GM19043 (cell line): ENCODE results near the gene PRKACA.

Experiments used
- ATAC-seq: cut with Tn5 transposase; IDR thresholded peaks from one replicate; pipeline ENCODE4 v1.9.1; 2021; ENCODE audit warnings: low read depth; ENCODE audit not compliant: unreplicated experiment

The PRKACA gene

DNA sequence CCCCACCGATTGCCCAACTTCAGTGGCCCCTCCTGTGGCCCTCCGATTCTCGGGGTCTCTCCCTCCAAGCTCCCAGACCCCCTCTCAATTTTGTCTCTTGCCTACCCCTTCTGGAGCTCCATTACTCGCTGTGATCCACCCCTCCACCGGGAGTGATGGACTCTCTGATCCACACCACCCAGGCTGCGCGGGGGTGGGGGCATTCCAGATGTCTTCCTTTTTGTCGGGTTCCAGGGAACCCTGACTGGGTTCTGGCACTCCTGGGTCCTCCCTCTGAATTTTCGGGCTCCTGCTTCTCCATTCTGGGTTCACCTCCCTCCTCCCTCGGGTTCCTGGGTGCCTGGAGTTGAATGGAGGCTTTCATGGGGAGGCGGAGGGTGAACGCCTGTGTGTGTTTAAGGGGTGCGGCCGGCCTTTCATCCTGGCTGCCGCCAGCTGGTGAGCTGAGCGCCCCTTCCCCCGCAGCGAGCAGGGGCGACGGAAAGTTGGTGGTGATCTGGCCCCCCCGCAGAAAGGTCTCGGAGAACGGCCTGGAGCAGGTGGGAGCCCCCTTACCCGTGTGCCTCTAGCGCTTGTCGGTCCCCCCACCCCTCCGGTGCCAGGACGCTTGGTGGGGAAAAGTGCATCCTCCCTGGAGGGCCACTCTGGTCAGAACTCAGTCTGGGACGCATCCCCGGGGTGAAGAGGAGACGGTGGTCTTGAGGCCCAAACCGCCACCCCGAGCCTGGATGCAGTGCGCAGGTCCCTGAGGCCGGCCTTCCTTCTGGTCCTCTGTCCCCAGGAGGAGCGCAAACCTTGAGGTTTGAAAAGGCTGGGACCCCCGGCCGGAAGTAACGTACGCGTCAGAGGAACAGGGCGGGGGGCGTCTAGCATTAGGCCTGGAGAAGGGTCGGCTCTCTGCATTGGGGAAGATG is 43.4 kb downstream of the PRKACA start:
- ATAC-seq = no peak

DNA sequence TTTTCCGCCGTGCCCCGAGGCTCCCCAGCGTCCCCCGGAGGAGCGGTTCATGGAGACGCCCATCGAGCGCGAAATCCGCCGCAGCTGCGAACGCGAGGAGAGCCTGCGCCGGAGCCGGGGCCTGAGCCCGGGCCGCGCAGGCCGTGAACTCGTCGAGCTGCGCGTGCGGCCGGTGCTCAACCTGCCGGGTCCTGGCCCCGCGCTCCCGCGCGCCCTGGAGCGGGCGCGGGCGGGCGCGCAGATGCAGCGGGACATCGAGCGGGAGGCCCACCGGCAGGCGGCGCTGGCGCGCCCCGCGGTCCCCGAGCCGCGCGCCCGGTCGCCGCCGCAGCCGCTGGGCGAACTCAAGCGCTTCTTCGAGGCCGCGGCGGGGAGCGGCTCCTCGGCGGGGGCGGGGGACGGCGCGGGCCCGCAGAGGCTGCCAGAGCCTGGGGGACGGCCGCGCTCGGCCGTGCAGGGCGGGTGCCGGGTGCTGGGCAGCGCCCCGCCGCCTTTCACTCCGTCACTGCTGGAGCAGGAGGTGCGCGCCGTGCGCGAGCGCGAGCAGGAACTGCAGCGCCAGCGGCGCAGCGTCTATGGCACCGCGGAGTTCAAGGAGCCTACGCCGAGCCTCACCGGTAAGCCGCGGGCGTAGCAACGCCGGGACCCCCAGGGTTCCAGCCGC is 44.2 kb downstream of the PRKACA start:
- no peak for ATAC-seq

DNA sequence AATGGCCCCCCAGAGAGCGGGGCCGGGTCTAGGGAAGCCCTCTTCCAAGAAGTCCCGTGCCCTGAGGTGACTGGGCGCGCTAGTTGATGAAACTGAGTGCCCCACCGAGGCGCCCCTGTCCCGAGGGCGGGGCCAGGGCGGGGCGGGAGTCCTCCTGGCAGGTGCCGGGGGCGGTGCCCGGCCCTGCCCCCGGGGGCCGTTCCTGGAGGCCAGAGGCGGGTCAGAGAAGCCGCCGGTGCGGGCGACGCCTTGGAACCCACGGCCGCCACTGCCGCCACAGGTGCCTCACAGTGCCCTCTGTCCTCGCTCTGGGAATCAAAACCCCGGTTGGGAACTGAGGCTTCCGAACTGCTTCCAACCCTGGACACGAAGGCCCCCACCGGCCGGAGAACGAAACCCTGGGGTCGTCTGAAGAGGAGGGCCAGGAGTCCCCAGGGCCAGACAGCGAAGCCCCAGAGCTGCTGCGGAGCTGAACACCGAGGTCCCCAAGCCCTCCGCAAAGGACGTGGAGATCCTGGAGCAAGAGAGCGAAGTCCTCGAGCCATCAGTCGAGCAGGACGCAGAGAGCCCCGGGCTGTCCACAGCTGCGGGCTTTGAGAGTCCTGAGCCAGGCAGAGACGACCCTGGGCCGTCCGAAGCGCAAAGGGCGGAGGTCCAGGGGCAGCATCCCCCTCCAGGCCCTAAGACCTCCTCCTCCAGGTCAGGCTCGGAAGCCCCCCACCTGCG is 44.9 kb downstream of the PRKACA start, which contains the start of gene MISP3:
TSS of gene MISP3 (plus strand) at position 252 of the 726 bp plus-strand sequence. CDS start 524 bp downstream, outside the sequence.
- ATAC-seq = no peak

DNA sequence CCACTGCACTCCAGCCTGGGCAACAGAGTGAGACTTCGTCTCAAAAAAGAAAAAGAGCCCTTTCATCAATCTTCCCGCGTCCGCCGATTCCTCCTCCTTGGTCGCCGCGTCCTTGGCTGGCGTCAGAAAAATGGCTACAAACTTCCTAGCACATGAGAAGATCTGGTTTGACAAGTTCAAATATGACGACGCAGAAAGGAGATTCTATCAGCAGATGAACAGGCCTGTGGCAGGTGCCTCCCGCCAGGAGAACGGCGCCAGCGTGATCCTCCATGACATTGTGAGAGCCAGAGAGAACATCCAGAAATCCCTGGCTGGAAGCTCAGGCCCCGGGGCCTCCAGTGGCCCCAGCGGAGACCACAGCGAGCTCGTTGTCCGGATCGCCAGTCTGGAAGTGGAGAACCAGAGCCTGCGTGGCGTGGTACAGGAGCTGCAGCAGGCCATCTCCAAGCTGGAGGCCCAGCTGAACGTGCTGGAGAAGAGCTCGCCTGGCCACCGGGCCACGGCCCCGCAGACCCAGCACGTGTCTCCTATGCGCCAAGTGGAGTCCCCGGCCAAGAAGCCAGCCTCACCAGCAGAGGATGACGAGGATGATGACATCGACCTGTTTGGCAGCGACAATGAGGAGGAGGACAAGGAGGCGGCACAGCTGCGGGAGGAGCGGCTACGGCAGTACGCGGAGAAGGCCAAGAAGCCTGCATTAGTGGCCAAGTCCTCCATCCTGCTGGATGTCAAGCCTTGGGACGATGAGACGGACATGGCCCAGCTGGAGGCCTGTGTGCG is 47.1 kb downstream of the PRKACA start:
- ATAC-seq = no peak

DNA sequence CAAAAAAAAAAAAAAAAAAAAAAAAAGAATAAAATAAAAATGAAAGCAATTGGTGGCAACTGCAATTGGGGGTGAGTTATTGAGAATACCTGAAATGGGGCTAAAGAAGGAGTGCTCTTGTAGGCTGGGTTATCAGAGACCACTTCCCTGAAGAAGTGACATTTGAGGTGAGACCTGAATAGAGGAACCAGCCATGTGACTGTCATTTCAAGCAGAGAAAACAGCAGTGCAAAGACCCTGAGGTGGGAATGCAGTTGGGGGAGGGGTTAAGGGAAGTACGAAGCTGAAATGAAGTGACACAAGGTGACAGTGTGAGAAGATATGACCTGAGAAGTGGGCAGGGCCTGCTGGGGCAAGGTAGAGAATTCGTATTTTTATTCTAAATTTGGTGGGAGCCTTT is 51.4 kb downstream of the PRKACA start:
- no peak for ATAC-seq

DNA sequence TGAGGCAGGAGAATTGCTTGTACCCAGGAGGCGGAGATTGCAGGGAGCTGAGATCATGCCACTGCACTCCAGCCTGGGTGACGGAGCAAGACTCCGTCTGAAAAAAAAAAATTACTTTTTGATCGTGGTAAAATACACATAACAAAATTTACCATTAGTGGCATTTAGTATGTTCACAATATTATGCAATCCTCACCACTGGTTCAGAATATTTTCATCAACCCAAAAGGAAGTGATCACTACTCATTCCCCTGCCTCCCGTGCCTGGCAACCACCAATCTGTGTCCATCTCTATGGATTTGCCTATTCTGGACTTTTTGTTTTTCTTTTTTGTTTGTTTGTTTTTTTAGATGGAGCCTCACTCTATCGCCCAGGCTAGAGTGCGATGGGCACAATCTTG is 54.5 kb downstream of the PRKACA start:
- no peak for ATAC-seq

DNA sequence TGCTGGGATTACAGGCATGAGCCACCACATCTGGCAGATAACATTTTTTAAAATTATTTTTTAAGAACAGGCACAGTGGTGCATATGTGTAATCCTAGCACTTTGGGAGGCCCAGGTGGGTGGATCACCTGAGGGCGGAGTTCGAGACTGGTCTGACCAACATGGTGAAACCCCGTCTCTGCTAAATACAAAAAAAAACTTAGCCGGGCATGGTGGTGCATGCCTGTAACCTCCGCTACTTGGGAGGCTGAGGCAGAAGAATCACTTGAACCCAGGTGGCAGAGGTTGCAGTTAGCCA is 55.1 kb downstream of the PRKACA start:
- ATAC-seq = no peak

DNA sequence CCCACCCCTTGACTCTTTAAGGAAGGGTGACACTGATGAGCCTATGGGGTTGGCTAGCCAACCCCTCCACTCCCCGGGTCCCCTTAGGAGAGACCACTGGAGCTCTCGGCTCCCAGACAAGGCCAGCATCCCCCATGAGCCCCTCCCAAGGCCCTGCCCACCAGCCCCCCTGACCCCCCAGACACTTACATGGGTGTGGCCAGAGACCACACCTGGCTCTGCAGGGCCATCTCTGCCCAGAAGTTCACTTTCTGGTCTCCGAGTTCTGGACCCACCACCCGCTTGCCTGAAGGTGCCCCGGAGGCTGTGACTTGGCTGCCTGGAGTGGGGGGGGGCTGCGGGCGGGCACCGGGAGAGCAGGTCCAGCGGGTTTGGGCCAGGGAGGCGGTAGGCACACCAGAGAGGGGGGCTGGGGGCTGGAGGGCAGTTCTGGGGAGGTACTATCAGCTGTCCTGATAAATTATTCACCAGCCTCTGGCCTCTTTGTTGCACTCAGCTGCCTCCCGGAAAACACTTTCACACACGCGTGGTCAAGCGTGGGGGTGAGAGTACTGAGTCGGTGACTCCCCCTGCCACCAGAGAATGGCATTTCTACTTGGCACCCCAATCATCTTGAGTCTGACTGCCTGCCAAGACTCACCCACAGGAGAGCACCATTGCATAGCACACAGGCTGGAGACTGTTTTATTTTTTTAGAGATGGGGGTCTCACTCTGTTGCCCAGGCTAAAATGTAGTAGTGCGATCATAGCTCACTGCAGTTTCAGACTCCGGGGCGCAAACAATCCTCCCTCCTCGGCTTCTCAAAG is 55.6 kb downstream of the PRKACA start, which contains the start of gene PALM3:
TSS of gene PALM3 (minus strand) at position 326 of the 807 bp plus-strand sequence. CDS start at position 230, 96 bp downstream.
- ATAC-seq = no peak

DNA sequence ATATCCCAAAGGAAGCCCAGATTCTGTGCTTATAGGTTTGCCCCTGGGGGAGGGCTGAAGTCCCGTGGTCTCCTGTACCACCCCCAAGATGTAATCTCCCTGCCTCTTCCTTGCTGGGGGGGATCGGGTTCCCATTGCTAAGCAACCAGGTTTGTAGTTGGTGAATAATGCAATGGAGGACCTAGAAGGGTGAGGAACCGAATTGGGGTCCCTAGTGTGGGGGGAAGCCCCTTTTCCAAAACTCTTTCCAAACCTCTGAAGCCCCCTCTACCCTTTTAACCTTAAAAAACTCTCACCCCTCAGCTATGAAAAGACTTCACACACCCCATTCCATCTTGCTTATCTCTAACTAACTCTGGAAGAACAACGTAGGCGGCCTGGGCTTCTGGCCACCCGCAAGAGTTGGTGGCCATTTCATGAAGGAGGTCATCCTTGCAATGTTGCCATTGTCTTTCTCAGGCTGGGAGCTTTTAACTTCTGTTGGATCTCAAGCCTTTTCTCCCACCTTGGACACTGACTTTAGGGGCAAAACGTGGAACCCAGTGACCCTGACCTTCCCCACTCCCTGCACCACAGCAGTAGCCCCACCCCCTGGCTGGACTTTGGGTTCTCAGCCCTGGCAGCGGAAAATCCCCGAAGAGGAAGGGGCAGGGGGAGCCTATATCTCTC is 56.3 kb downstream of the PRKACA start:
- ATAC-seq = no peak

DNA sequence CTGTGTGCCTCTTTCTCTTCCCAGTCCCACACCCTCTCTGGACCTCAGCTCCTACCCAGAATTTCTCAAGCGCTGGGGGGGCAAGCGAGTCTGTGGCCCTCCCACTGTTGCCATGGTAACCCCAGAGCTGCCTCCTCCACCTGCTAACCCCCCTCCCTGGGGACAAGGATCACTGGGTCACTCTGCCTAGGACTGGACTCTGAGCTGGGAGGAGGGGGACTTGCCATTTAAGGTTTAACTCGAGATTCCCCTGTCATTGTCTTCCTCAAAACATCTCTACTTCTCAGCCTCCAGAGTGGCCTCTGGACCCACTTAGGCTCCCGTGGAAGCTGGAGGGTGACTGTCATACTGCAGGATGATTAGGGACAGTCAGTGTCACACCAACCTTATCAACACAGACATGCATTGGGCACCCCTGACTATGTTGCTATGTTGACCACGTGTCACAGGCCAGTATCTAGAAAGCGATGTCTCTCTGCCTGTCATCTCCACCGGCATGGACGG is 57.9 kb downstream of the PRKACA start:
- no peak for ATAC-seq

DNA sequence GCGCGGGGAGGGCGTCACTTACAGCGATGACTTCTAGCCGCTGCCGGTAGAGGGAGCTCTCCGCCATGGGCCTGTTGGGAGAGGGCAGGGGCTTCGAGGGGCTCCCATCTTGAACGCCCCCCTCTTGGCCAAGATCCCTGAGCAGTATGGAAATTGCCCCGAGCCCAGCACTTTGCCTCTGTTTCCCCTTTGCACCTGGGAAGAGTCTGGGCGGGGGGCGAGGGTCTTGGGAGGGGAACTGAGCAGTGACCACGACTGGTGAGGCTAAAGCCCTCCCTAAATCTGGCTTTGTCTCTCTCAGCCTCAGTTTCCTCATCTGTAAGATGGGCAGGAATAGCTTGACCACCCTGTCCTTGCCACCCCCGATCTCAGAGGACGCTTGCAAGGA is 58.5 kb downstream of the PRKACA start:
- no peak for ATAC-seq

DNA sequence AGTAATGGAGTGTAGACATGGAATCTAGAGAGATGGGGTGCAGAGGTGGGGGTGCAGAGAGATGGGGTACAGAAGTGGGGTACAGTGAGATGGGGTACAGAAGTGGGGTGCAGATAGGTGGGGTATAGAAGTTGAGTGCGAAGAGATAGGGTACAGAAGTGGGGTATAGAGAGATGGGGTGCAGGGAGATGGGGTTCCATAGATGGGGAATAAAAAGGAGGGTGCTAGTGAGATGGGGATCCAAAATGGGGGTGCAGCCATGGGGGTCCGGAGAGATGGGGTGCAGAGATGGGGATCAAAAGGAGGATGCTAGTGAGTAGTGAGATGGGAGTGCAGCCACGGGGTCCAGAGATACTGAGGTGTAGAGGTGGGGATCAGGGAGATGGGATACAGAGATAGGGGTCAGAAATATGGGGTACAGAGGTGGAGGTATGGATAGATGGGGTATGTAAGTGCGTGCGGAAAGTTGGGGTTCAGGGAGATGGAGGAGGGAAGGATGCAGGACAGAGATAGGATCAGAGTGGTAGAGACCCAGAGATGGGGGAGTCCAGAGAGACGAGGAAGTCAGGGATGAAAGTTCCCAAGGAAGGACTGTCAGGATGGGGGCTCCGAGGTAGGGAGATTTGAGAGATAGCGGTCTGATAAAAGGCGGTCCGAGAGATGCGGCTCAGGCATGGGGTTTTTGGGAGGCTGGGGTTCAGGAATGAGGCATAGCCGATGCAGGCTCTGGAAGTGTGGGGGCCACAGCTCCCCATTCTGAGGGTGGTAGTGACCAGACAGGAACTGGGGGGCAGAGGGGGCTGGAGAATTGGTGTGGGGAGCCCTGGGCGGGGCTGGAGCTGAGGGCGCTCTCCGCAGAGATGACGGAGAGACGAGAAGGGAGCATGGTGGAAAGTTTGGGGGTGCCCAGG is 59.1 kb downstream of the PRKACA start:
- ATAC-seq = no peak

DNA sequence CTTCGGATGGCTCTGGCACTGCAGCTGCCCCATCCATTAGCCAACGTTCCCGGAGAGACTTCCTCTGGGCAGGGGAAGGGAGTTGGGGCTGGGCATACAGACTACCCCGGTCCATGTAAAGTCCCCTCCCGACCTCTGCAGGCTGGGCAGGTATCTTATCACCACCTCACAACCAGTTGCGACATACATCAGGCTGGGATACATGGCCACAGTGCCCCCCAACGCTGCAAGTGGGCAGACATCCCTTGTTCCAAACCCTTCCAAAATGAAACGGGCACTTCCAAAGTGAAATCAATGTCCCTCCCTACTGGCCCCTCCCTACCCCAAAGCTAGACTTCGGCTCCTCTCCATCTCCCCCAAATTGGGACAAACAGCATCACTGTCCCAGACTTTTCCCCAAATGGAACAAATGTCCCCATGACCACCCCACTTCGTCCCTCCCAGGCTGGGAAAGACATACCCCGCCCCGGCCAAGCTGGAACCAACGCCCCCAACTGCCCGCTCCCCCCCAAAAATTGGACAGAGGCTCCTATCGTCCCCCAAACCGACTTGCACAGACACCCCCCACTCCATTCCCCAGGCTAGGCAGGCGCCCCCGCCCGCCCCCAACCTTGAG is 60.7 kb downstream of the PRKACA start:
- no peak for ATAC-seq

DNA sequence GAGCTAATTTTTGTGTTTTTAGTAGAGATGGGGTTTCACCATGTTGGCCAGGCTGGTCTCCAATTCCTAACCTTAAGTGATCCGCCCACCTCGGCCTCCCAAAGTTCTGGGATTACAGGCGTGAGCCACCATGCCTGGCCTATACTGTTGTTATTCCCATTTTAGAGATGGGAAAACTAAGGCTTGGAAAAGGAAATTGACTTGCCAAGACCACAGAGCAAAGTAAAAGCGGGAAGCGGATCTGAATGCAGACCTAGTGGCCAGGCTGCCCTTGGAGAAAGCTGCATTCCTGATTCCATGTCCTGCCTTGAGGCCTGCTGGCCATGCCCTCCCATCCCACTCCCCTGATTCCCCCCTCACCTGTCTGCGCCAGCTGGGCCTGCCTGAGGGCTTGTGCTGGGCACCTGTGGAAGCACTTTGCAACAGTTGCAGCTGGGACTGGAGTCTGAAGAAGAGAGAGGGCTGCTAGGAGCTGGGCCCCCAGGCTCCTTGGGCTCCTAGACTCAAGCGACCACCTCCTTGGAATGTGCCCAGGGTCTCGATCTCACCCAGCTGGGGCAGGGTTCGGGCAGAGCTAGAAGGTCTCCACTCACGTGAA is 61.4 kb downstream of the PRKACA start:
- no peak for ATAC-seq

DNA sequence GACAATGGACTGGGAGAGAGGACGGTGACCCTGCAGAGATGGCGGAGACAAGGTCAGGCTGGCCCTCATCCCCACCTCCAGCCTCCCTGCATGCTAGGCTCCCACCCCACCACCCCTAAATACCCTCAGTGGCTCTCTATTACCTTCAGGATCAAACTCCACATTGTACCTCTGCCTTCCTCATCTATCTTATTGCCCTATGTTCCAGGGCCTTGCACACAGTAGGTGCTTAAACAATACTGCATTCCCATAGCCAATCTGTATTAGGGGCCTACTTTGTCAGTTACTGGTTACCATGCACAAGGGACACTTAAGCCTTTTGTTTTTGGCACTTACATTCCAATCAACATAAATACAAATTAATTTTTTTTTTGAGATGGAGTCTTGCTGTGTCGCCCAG is 62.2 kb downstream of the PRKACA start:
- no peak for ATAC-seq

DNA sequence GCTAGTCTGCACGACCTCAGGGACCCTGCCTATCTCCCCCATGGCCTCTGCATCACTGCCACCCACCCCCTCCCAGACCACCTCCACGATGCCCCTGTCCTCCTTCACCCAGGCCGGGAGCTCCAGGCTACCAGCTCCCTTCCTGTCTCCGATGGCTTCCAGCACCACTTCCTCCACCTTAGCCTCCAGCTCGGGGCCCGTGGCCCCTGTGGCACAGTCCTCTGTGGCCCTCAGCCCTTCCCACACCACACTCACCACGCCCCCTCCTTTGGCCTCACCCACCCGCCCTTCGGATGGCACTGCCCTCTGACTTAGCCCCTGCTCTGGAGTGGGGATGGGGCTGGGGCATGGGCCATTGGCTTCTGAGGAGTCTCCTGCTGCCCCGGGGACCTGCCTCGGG is 62.8 kb downstream of the PRKACA start:
- no peak for ATAC-seq

DNA sequence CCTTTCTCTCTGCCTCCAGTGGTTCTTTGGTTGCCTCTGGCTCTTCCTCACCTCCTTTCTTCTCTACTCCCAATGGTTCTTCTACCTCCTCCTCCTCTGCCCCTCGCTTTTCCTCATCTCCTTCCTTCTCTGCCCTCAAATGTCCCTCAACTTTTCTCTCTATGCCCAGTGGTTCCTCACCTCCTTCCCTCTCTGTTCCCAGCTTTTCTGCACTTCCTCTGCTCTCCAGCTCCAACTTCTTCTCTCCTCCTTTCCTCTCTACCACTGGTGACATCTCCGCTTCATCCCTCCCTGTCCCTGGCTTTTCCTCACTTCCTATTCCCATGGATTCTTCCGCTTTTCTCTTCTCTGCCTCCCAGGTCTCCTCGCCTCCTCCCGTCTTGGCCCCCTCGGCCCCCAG is 63.5 kb downstream of the PRKACA start:
- ATAC-seq = no peak
